HEK293T (cell line): ENCODE measurements around the gene SPSB1.

ENCODE experiments used
- BHLHE40 ChIP-seq: fragments of 450-650 bp; IDR thresholded peaks from 2 replicates; pipeline ENCODE4 v1.6.1; 2016; ENCODE audit warnings: mild to moderate bottlenecking, moderate library complexity, borderline replicate concordance
- FOXA1 ChIP-seq: fragments of 450-650 bp; IDR thresholded peaks from 2 replicates; pipeline ENCODE4 v1.6.1; 2016; ENCODE audit warnings: mild to moderate bottlenecking
- FOXK2 ChIP-seq: fragments of 450-650 bp; IDR thresholded peaks from 2 replicates; pipeline ENCODE4 v1.6.1; 2016; ENCODE audit warnings: mild to moderate bottlenecking
- FOXM1 ChIP-seq: fragments of 450-650 bp; IDR thresholded peaks from 2 replicates; pipeline ENCODE4 v1.6.1; 2017; ENCODE audit warnings: mild to moderate bottlenecking, borderline replicate concordance
- L3MBTL2 ChIP-seq: fragments of 450-650 bp; conservative IDR thresholded peaks from 2 replicates; pipeline ENCODE4 v1.6.1; 2016; ENCODE audit warnings: mild to moderate bottlenecking
- SUZ12 ChIP-seq: fragments of 450-650 bp; IDR thresholded peaks from 2 replicates; pipeline ENCODE4 v1.6.1; 2016; ENCODE audit warnings: mild to moderate bottlenecking
- TARDBP ChIP-seq: fragments of 450-650 bp; IDR thresholded peaks from 2 replicates; pipeline ENCODE4 v1.6.1; 2016

- TF ChIP-seq SUZ12 (no peak), TARDBP (no peak), FOXA1 (no peak), FOXK2 (no peak), FOXM1 (no peak), BHLHE40 (no peak), L3MBTL2 (no peak)
Observed at GRCh38 chr1:9368356-9368755, 75.7 kb downstream of the SPSB1 start.
